ENCODE results near the gene TAS2R1. TPM values are rescaled to one million over a fixed set of nuclear protein-coding genes. Genes with fewer than 3 reads are reported as not detected.

Gene TAS2R1
- total RNA-seq, 1 donor from 2014 or later = not detected

- peak overlapping the region; percentile 42 for H3K4me2 ChIP-seq (ENCODE audit: low read length)
- no peaks in the 10 kb centered on the region for H4K20me1 ChIP-seq (ENCODE audit: insufficient read depth, low read length)
- Mint-ChIP-seq H3K9me3 (ENCODE audit: unreplicated experiment) (no peaks in the 10 kb centered on the region), H3K4me3 (ENCODE audit: unreplicated experiment) (no peak overlapping the region), H3K36me3 (ENCODE audit: low read depth, unreplicated experiment) (no peaks in the 10 kb centered on the region), H3K27ac (ENCODE audit: unreplicated experiment) (peak overlapping the region; percentile 93), H3K4me1 (ENCODE audit: low read depth, unreplicated experiment) (peaks cover 32% of the 10 kb centered on the region), H3K27me3 (ENCODE audit: low read depth, unreplicated experiment) (peaks cover 4% of the 10 kb centered on the region)
- H2AFZ ChIP-seq (ENCODE audit: low read depth, low read length) = no peak overlapping the region
- no peaks in the 10 kb centered on the region for H3K36me3 ChIP-seq (ENCODE audit: insufficient read depth, low read length)
- H3K27me3 ChIP-seq (ENCODE audit: insufficient read depth, low read length) = no peaks in the 10 kb centered on the region
- peak overlapping the region; percentile 52 for H3K27ac ChIP-seq (ENCODE audit: low read depth, low read length)
- no peaks in the 10 kb centered on the region for H3K9me3 ChIP-seq (ENCODE audit: insufficient read depth, low read depth, low read length)
- H3K79me2 ChIP-seq (ENCODE audit: insufficient read depth, low read length) = no peaks in the 10 kb centered on the region
- peak; percentile 70 for DNase-seq (ENCODE audit: low read depth)
- H3K9ac ChIP-seq (ENCODE audit: low read length) = peak overlapping the region; percentile 14
- FAIRE-seq = peak; percentile 34
- TF ChIP-seq CTCF (IDR thresholded peaks at IDR 0.05; ENCODE audit: insufficient read depth, low read depth, low read length) = no peak
- TF ChIP-seq EZH2 (IDR thresholded peaks at IDR 0.05; ENCODE audit: insufficient read depth, low read length) = no peak
- peaks cover 34% of the 10 kb centered on the region for H3K4me1 ChIP-seq (ENCODE audit: insufficient read depth, low read length)
- H3K4me3 ChIP-seq (ENCODE audit: insufficient read depth, low read depth, low read length) = no peak overlapping the region
These were observed 8.7 kb downstream of the TAS2R1 start for GRCh38 chr5:9621379-9621903.

DNA sequence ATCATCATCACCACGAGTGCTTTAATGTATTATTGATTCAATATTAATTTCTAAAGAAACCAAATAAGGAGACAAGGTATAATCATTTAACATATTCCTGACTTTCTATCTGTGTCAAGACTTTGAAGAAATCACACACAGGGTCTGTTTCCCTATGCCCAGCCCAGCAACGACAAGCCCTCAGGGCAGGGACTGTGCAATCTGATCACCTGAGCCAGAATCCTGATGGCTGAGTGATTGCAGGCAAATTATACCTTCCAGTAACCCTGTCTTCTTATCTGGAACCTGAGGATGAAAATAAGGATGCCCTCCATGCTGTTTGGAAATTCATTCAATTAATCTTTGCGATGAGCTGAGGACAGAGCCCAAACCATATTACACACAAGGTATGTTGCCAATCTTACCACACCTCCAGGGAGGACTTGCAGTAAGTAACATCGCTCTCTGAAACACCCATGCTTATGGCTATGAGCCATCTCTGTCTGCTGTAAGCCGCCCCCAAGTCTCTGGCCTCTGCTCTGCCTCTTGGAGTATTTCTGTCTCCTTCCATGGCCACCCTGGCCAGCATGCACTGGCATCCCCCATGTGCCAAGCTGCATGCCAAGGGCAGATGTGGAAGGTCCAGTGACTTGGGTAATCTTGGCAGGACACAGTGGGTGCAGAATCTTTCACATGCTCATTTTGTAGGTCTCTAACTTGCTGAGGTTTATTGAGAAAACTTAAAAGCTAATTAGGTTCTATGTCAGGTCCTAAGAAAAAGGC is 10.6 kb downstream of the TAS2R1 start:
- Histone ChIP-seq H2AFZ (ENCODE audit: low read depth, low read length) (no peak overlapping the region), H3K4me2 (ENCODE audit: low read length) (no peak overlapping the region), H3K27ac (ENCODE audit: low read depth, low read length) (no peak overlapping the region), H4K20me1 (ENCODE audit: insufficient read depth, low read length) (no peaks in the 10 kb centered on the region), H3K9ac (ENCODE audit: low read length) (no peak overlapping the region), H3K36me3 (ENCODE audit: insufficient read depth, low read length) (no peaks in the 10 kb centered on the region), H3K4me1 (ENCODE audit: insufficient read depth, low read length) (peaks cover 32% of the 10 kb centered on the region), H3K9me3 (ENCODE audit: insufficient read depth, low read depth, low read length) (no peaks in the 10 kb centered on the region), H3K79me2 (ENCODE audit: insufficient read depth, low read length) (no peaks in the 10 kb centered on the region), H3K27me3 (ENCODE audit: insufficient read depth, low read length) (no peaks in the 10 kb centered on the region), H3K4me3 (ENCODE audit: insufficient read depth, low read depth, low read length) (no peak overlapping the region)
- Mint-ChIP-seq H3K27me3 (ENCODE audit: low read depth, unreplicated experiment) (peaks cover 4% of the 10 kb centered on the region), H3K4me1 (ENCODE audit: low read depth, unreplicated experiment) (peaks cover 31% of the 10 kb centered on the region), H3K9me3 (ENCODE audit: unreplicated experiment) (no peaks in the 10 kb centered on the region), H3K36me3 (ENCODE audit: low read depth, unreplicated experiment) (no peaks in the 10 kb centered on the region), H3K27ac (ENCODE audit: unreplicated experiment) (no peak overlapping the region), H3K4me3 (ENCODE audit: unreplicated experiment) (no peak overlapping the region)
- DNase-seq (ENCODE audit: low read depth) = no peak
- TF ChIP-seq CTCF (IDR thresholded peaks at IDR 0.05; ENCODE audit: insufficient read depth, low read depth, low read length) (no peak), EZH2 (IDR thresholded peaks at IDR 0.05; ENCODE audit: insufficient read depth, low read length) (no peak)
- FAIRE-seq = no peak
